RWPE1 (cell line): ENCODE data around the gene FXYD7.

ENCODE experiments used
- CTCF ChIA-PET: fragments of 350-600 bp; sonication (Branson Sonifier 250); formaldehyde crosslinking; extraction: SDS; loops from one replicate; lab custom pipeline; 2021; lab: Yijun Ruan, JAX
- POLR2A ChIA-PET: fragments of 400-600 bp; formaldehyde crosslinking; extraction: SDS; loops from one replicate; lab custom pipeline; 2020; ENCODE audit warnings: antibody characterized with exemption; ENCODE audit not compliant: low non-redundant PET; lab: Yijun Ruan, JAX
- DNase-seq: peaks from one replicate; pipeline ENCODE4 v3.0.0; 2012; ENCODE audit warnings: low spot score
- H3K27ac ChIP-seq: fragments of 450-650 bp; 2 replicates; pipeline ENCODE4 v1.5.1; 2017
- CTCF ChIP-seq: fragments of 450-650 bp; conservative IDR thresholded peaks from 2 replicates; pipeline ENCODE4 v1.5.1; 2017; ENCODE audit warnings: low read depth, mild to moderate bottlenecking

FXYD7 gene

GRCh38 chr19:35162471-35163326 is 19.6 kb downstream of the FXYD7 start:
- CTCF ChIA-PET, result interaction anchor here (0.5 kb wide), 1 partner anchor 109 kb away, joined by 3 read pairs; no protein-coding TSS in a partner anchor
- peak; percentile 67 for DNase-seq
- no peak overlapping the region for H3K27ac ChIP-seq
- POLR2A ChIA-PET, result no interaction called here
- TF ChIP-seq CTCF, result no peak

GRCh38 chr19:35164418-35164817 is 21.4 kb downstream of the FXYD7 start:
- POLR2A ChIA-PET, result no interaction called here
- CTCF ChIA-PET, result interaction anchor here (0.7 kb wide), 1 partner anchor 63 kb away, joined by 3 read pairs; no protein-coding TSS in a partner anchor
- H3K27ac ChIP-seq, result no peak overlapping the region
- no peak for DNase-seq
- no peak for TF ChIP-seq CTCF

- ChIA-PET POLR2A (no interaction called here), CTCF (no interaction called here)
- no peak overlapping the region for H3K27ac ChIP-seq
- no peak for TF ChIP-seq CTCF
- no peak for DNase-seq
Observed at GRCh38 chr19:35165200-35166058, 22.4 kb downstream of the FXYD7 start.

- no peak for TF ChIP-seq CTCF
- ChIA-PET POLR2A (no interaction called here), CTCF (no interaction called here)
- DNase-seq, result no peak
- H3K27ac ChIP-seq, result peak overlapping the region; percentile 38
Observed at GRCh38 chr19:35166100-35167063, 23.3 kb downstream of the FXYD7 start.

DNA sequence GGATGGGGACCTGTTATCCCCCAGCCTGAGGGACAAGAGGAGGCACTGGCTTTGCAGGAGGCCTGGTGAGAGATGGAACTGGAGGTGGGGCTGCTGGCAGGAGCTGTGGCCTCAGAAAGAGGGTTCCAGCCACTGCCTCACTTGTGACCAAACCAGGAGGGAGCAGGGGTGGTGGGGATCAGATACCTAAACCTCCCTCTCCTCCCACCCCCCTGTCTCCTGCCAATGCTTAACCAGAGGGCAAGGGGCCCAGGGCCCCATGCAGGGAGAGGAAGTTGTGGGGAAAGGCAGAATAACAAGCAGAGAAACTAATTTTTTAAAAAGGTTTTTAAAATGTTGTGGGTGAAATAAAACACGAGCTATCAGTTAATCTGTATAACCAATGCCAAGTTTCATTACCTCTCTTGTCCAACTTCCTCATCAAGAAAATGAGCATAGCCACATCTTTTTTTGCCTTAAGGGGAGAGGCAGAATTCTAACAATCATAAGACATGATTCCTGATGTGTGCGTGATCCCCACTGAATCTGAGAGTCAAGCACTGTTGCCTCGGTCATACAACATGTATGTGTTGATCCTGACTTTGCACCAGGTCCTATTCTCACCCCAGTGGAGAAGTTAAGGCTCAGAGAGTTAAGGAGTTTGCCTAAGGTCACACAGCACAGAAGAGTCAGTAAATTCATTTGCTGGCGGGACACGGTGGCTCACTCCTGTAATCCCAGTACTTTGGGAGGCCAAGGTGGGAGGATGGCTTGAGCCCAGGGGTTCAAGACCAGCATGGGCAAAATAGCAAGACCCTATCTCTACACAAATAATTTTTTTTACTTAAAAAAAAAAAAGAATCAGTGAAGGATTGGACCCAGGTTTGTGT is 24.4 kb downstream of the FXYD7 start:
- no peak for DNase-seq
- TF ChIP-seq CTCF, result no peak
- ChIA-PET CTCF (no interaction called here), POLR2A (no interaction called here)
- H3K27ac ChIP-seq, result peak overlapping the region; percentile 40
